Endothelial cell (in vitro differentiated cells): Measurements from ENCODE around the gene TSKS. TPM values are rescaled to one million over a fixed set of nuclear protein-coding genes. Genes with fewer than 3 reads are reported as not detected.
A peak's percentile ranks its signal among the peaks of the same experiment; 100 is the strongest.

Experiments
- DNase-seq: peaks from one replicate; pipeline ENCODE4 v3.0.0; 2021; ENCODE audit warnings: low spot score
- H3K27ac Mint-ChIP-seq: one replicate; pipeline ENCODE4 v1.8.0; 2021; ENCODE audit warnings: mixed read lengths, inconsistent platforms; ENCODE audit not compliant: unreplicated experiment
- H3K27me3 Mint-ChIP-seq: one replicate; pipeline ENCODE4 v1.8.0; 2021; ENCODE audit warnings: mild to moderate bottlenecking, moderate library complexity, mixed read lengths, inconsistent platforms; ENCODE audit not compliant: unreplicated experiment
- H3K36me3 Mint-ChIP-seq: one replicate; pipeline ENCODE4 v1.8.0; 2021; ENCODE audit warnings: mild to moderate bottlenecking, low read depth, mixed read lengths, inconsistent platforms; ENCODE audit not compliant: unreplicated experiment
- H3K4me1 Mint-ChIP-seq: one replicate; pipeline ENCODE4 v1.8.0; 2021; ENCODE audit warnings: mild to moderate bottlenecking, mixed read lengths, inconsistent platforms; ENCODE audit not compliant: unreplicated experiment
- H3K4me3 Mint-ChIP-seq: one replicate; pipeline ENCODE4 v1.8.0; 2021; ENCODE audit warnings: mild to moderate bottlenecking, mixed read lengths, inconsistent platforms; ENCODE audit not compliant: unreplicated experiment
- H3K9me3 Mint-ChIP-seq: one replicate; pipeline ENCODE4 v1.8.0; 2021; ENCODE audit warnings: mixed read lengths, inconsistent platforms; ENCODE audit not compliant: unreplicated experiment
- total RNA-seq: library from RNA; stranded (reverse); fragmentation: NEBNext Ultra II Directional; extraction: Animal tissue kit (Norgen Biotek cat#: 25700); gene quantifications from one replicate; pipeline ENCODE4 v1.2.1, GENCODE V29; 2021; ENCODE audit not compliant: unreplicated experiment
- TF ChIP-seq, protein P1 (sequence below): fragments of 200-600 bp; sonication (generic); IDR thresholded peaks from one replicate; pipeline ENCODE4 v1.5.0; 2021; ENCODE audit warnings: antibody characterized with exemption; ENCODE audit not compliant: unreplicated experiment

TSKS gene
- total RNA-seq, 1 donor from 2014 or later, result not detected

DNA sequence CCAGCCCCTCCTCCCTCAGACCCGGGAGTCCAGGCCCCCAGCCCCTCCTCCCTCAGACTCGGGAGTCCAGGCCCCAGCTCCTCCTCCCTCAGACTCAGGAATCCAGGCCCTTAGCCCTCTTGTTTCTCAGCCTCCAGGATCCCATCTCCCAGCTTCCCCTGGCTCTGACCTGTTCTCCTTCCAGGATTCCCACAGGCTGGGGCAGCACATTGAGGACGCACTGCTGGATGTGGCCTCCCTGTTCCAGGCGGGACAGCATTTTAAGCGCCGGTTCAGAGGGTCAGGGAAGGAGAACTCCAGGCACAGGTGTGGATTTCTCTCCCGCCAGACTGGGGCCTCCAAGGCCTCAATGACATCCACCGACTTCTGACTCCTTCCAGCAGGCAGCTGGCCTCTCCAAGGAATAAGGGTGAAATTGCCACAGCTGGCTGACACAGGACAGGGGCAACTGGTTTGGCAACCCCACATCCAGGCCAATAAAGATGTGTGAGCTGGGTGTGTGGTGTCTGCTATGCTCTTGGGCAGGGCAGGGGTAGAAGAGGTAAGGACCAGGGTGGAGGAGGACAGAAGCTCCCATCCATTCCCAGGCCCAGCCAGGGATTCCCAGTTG, 49.8 kb downstream of the TSKS start:
- peaks cover 17% of the 10 kb centered on the region for H3K27me3 Mint-ChIP-seq
- peaks cover 12% of the 10 kb centered on the region for H3K4me1 Mint-ChIP-seq
- no peak overlapping the region for H3K27ac Mint-ChIP-seq
- H3K9me3 Mint-ChIP-seq, result no peaks in the 10 kb centered on the region
- no peak overlapping the region for H3K4me3 Mint-ChIP-seq
- H3K36me3 Mint-ChIP-seq, result peaks cover 24% of the 10 kb centered on the region
- DNase-seq, result no peak
- TF ChIP-seq, protein P1, sequence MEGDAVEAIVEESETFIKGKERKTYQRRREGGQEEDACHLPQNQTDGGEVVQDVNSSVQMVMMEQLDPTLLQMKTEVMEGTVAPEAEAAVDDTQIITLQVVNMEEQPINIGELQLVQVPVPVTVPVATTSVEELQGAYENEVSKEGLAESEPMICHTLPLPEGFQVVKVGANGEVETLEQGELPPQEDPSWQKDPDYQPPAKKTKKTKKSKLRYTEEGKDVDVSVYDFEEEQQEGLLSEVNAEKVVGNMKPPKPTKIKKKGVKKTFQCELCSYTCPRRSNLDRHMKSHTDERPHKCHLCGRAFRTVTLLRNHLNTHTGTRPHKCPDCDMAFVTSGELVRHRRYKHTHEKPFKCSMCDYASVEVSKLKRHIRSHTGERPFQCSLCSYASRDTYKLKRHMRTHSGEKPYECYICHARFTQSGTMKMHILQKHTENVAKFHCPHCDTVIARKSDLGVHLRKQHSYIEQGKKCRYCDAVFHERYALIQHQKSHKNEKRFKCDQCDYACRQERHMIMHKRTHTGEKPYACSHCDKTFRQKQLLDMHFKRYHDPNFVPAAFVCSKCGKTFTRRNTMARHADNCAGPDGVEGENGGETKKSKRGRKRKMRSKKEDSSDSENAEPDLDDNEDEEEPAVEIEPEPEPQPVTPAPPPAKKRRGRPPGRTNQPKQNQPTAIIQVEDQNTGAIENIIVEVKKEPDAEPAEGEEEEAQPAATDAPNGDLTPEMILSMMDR, result no peak

DNA sequence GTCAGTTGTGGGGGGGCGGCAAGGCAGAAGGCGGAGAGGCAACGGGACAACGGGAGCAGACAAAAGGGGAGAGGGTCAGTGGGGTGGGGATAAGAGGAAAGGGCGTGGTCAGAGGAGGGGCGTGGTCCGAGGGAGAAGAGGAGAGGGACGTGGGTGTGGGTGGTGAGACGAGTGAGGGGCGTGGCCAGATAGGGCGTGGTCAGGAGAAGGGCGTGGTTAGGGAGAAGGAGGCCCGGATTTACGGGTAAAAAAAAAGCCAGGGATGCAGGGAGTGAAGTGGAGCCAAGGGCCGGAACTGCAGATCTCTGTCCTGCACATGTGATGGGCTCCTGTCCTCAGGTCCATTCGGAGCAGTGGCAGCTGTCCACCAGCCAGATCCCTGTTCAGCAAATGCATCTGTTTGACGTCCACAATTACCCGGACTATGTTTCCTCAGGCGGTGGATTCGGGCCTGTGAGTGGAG, 50.7 kb downstream of the TSKS start:
- Mint-ChIP-seq H3K9me3 (no peaks in the 10 kb centered on the region), H3K4me3 (no peak overlapping the region), H3K4me1 (peaks cover 8% of the 10 kb centered on the region), H3K36me3 (peaks cover 24% of the 10 kb centered on the region), H3K27ac (no peak overlapping the region), H3K27me3 (peaks cover 13% of the 10 kb centered on the region)
- TF ChIP-seq, protein P1, result no peak
- DNase-seq, result no peak

DNA sequence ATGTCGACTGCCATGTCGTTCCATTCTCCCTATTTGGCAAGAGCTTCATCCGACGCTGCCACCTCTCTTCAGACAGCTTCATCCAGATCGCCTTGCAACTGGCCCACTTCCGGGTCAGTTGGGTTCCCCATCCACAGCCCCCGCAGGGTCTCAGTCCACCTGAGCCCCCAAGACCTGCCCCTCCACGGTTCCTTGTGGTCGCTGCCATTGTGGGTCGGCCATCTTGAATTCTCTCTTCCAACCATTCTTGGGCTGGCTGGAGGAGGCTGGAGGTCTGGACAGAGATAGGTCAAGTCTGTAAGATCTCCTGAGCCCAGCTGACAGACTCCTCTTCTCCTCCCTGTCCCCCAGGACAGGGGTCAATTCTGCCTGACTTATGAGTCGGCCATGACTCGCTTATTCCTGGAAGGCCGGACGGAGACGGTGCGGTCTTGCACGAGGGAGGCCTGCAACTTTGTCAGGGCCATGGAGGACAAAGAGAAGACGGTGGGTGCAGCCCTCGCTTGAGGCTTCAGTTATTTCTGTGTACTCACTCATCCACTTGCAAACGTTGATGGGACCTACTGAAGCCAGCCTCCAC, 52.6 kb downstream of the TSKS start:
- H3K4me1 Mint-ChIP-seq, result peaks cover 3% of the 10 kb centered on the region
- H3K27ac Mint-ChIP-seq, result no peak overlapping the region
- peak overlapping the region; percentile 57 for H3K4me3 Mint-ChIP-seq
- TF ChIP-seq, protein P1, result no peak
- H3K27me3 Mint-ChIP-seq, result peaks cover 13% of the 10 kb centered on the region
- no peak for DNase-seq
- no peaks in the 10 kb centered on the region for H3K9me3 Mint-ChIP-seq
- peaks cover 28% of the 10 kb centered on the region for H3K36me3 Mint-ChIP-seq

DNA sequence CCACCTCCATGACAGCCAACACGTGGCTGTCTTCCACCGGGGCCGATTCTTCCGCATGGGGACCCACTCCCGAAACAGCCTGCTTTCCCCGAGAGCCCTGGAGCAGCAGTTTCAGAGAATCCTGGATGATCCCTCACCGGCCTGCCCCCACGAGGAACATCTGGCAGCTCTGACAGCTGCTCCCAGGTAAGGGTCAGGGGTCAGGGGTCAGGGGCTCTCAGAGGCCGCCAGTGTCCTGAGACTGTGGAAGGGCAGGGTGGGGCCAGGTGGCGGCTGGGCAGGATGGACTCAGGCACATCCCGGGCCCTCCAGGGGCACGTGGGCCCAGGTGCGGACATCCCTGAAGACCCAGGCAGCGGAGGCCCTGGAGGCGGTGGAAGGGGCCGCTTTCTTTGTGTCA, 57.2 kb downstream of the TSKS start:
- peaks cover 21% of the 10 kb centered on the region for H3K36me3 Mint-ChIP-seq
- peaks cover 3% of the 10 kb centered on the region for H3K27me3 Mint-ChIP-seq
- H3K27ac Mint-ChIP-seq, result no peak overlapping the region
- H3K4me3 Mint-ChIP-seq, result no peak overlapping the region
- TF ChIP-seq, protein P1, result no peak
- DNase-seq, result no peak
- peaks cover 6% of the 10 kb centered on the region for H3K4me1 Mint-ChIP-seq
- no peaks in the 10 kb centered on the region for H3K9me3 Mint-ChIP-seq
